SK-N-SH treated with all-trans-retinoic acid at 6 μM for 48 hours (cell line): ENCODE data around the gene GRM5.

ENCODE experiments used
- TF ChIP-seq, protein P1 (sequence below): fragments of 250-450 bp; sonication (Bioruptor Pico); IDR thresholded peaks from 2 replicates; pipeline ENCODE4 v1.5.1; 2021; ENCODE audit warnings: mild to moderate bottlenecking, moderate library complexity
- TF ChIP-seq, protein P2 (sequence below): fragments of 250-450 bp; sonication (Bioruptor Pico); IDR thresholded peaks from 2 replicates; pipeline ENCODE4 v1.8.0; 2021; ENCODE audit warnings: low read depth, mild to moderate bottlenecking, moderate library complexity, borderline replicate concordance

DNA sequence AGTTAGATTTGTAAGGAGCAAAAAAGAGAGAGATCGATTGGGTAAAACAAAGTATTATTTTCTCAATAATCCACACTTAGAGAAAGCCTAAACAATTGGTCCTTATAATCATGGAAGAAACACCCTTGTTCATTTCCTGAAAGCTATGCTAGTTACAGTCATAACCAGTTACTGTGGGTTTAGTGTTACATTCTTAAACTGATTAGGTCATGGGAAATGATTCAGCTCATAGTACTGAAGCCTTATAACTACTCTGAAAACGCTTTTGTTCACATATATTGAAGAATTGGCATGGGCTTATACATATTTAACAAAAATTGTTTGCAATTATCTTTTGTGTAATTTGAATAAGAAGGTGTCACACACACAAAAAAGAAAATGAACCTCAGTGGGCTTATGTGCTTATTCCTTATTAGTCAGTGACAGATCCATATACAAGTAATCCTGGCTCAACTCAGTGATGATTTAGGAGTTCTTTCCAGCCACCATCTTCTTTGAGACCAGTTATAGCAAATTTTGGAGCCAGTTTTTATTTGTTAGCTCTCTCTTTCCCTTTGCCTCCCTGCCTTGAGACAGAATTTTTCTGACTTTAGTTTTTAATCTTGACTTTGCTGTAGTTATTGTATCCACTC lies 529.8 kb downstream of the GRM5 start:
- TF ChIP-seq, protein P1, sequence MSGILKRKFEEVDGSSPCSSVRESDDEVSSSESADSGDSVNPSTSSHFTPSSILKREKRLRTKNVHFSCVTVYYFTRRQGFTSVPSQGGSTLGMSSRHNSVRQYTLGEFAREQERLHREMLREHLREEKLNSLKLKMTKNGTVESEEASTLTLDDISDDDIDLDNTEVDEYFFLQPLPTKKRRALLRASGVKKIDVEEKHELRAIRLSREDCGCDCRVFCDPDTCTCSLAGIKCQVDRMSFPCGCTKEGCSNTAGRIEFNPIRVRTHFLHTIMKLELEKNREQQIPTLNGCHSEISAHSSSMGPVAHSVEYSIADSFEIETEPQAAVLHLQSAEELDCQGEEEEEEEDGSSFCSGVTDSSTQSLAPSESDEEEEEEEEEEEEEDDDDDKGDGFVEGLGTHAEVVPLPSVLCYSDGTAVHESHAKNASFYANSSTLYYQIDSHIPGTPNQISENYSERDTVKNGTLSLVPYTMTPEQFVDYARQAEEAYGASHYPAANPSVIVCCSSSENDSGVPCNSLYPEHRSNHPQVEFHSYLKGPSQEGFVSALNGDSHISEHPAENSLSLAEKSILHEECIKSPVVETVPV (CRISPR knock-in tag), result no peak
- TF ChIP-seq, protein P2, sequence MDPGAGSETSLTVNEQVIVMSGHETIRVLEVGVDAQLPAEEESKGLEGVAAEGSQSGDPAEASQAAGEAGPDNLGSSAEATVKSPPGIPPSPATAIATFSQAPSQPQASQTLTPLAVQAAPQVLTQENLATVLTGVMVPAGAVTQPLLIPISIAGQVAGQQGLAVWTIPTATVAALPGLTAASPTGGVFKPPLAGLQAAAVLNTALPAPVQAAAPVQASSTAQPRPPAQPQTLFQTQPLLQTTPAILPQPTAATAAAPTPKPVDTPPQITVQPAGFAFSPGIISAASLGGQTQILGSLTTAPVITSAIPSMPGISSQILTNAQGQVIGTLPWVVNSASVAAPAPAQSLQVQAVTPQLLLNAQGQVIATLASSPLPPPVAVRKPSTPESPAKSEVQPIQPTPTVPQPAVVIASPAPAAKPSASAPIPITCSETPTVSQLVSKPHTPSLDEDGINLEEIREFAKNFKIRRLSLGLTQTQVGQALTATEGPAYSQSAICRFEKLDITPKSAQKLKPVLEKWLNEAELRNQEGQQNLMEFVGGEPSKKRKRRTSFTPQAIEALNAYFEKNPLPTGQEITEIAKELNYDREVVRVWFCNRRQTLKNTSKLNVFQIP (CRISPR knock-in tag), result no peak
